IgD-negative memory B cell (primary cell): ENCODE results near the gene GPR176. TPM values are rescaled to one million over a fixed set of nuclear protein-coding genes. Genes with fewer than 3 reads are reported as not detected.

Experiments
- H3K27ac Mint-ChIP-seq, 3 donors: one replicate each; pipeline ENCODE4 v1.8.0; 2020 to 2022; ENCODE audit warnings: mild to moderate bottlenecking in 3 of 3, mixed read lengths in 3 of 3, moderate library complexity in 1 of 3
- H3K27me3 Mint-ChIP-seq: one replicate; pipeline ENCODE4 v1.8.0; 2021; ENCODE audit warnings: mixed read lengths
- H3K36me3 Mint-ChIP-seq: one replicate; pipeline ENCODE4 v1.8.0; 2020; ENCODE audit warnings: mild to moderate bottlenecking, mixed read lengths
- H3K4me1 Mint-ChIP-seq, 3 donors: one replicate each; pipeline ENCODE4 v1.8.0; 2020 to 2022; ENCODE audit warnings: mixed read lengths in 3 of 3, mild to moderate bottlenecking in 1 of 3
- H3K4me3 Mint-ChIP-seq, 4 donors: one replicate each; pipeline ENCODE4 v1.8.0; 2020 to 2022; ENCODE audit warnings: mild to moderate bottlenecking in 4 of 4, mixed read lengths in 4 of 4, moderate library complexity in 3 of 4
- H3K9me3 Mint-ChIP-seq, 3 donors: one replicate each; pipeline ENCODE4 v1.8.0; 2020 to 2021; ENCODE audit warnings: mixed read lengths in 3 of 3, mild to moderate bottlenecking in 1 of 3
- polyA plus RNA-seq: library from polyadenylated mRNA; unstranded; fragments of 300-500 nt; fragmentation: Illumina TruSeq; gene quantifications from one replicate; pipeline ENCODE4 v1.2.3, GENCODE V29; 2021

Gene GPR176
- 0.46 TPM for polyA plus RNA-seq

GRCh38 chr15:39919748-39920509 lies at the start of gene GPR176:
TSS of gene GPR176 (minus strand) at chr15:39920266. CDS start at chr15:39920026, 240 bp downstream.
- Mint-ChIP-seq H3K4me1 (peaks cover 8 to 16% (median 10%) of the 10 kb centered on the region in 3 donors), H3K36me3 (no peaks in the 10 kb centered on the region), H3K27ac (peak within 1 kb of the TSS; percentile 21 to 72 (median 67)), H3K9me3 (no peaks in the 10 kb centered on the region), H3K27me3 (peaks cover 24% of the 10 kb centered on the region), H3K4me3 (peak within 1 kb of the TSS; percentile 87 to 97 (median 90))

DNA sequence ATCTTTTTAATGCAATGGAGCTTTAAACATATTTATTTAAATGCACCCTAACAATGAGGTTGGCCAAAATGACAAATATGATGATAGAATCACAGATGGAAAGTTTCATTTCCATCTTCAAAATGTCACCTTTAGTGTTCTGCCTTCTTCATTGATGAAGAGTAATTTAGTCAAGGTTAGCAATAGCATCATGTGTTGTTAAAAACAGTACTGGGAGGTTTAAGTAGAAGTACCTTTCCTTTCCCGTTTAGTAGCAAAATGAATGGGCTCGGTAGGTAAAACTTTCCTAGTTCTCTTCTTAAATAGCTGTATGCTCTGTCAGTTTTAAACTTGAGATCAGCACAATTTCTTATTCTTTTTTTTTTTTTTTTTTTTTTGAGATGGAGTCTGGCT lies 48.9 kb upstream of the GPR176 start:
- Mint-ChIP-seq H3K27me3 (no peaks in the 10 kb centered on the region), H3K36me3 (peaks cover 9% of the 10 kb centered on the region), H3K9me3 (no peaks in the 10 kb centered on the region), H3K4me3 (no peak overlapping the region), H3K27ac (no peak overlapping the region), H3K4me1 (peaks cover 0 to 11% (median 3%) of the 10 kb centered on the region in 3 donors)

GRCh38 chr15:39968273-39969001 lies 48.4 kb upstream of the GPR176 start:
- Mint-ChIP-seq H3K27ac (no peak overlapping the region), H3K27me3 (no peaks in the 10 kb centered on the region), H3K4me1 (peaks cover 0 to 11% (median 3%) of the 10 kb centered on the region in 3 donors), H3K9me3 (no peaks in the 10 kb centered on the region), H3K4me3 (no peak overlapping the region), H3K36me3 (peaks cover 9% of the 10 kb centered on the region)

GRCh38 chr15:39966521-39966920 lies 46.5 kb upstream of the GPR176 start:
- Mint-ChIP-seq H3K36me3 (peaks cover 16% of the 10 kb centered on the region), H3K27me3 (no peaks in the 10 kb centered on the region), H3K4me1 (peaks cover 0 to 11% (median 3%) of the 10 kb centered on the region in 3 donors), H3K4me3 (no peak overlapping the region), H3K27ac (no peak overlapping the region), H3K9me3 (no peaks in the 10 kb centered on the region)

- no peak overlapping the region for H3K4me3 Mint-ChIP-seq
- peaks cover 0 to 11% (median 3%) of the 10 kb centered on the region in 3 donors for H3K4me1 Mint-ChIP-seq
- H3K27ac Mint-ChIP-seq, result no peak overlapping the region
- H3K9me3 Mint-ChIP-seq, result no peaks in the 10 kb centered on the region
- H3K36me3 Mint-ChIP-seq, result peaks cover 13% of the 10 kb centered on the region
- H3K27me3 Mint-ChIP-seq, result no peaks in the 10 kb centered on the region
These were observed 43.7 kb upstream of the GPR176 start for GRCh38 chr15:39963786-39964185.

GRCh38 chr15:39961051-39961450 lies 41.0 kb upstream of the GPR176 start:
- Mint-ChIP-seq H3K27ac (no peak overlapping the region), H3K36me3 (peaks cover 11% of the 10 kb centered on the region), H3K4me3 (no peak overlapping the region), H3K27me3 (no peaks in the 10 kb centered on the region), H3K4me1 (no peaks in the 10 kb centered on the region), H3K9me3 (no peaks in the 10 kb centered on the region)

GRCh38 chr15:39960411-39960810 lies 40.3 kb upstream of the GPR176 start:
- H3K4me1 Mint-ChIP-seq, result no peaks in the 10 kb centered on the region
- H3K9me3 Mint-ChIP-seq, result no peaks in the 10 kb centered on the region
- no peak overlapping the region for H3K4me3 Mint-ChIP-seq

GRCh38 chr15:39959411-39959810 lies 39.3 kb upstream of the GPR176 start:
- Mint-ChIP-seq H3K27ac (no peak overlapping the region), H3K4me3 (no peak overlapping the region), H3K36me3 (peaks cover 12% of the 10 kb centered on the region), H3K27me3 (no peaks in the 10 kb centered on the region), H3K9me3 (no peaks in the 10 kb centered on the region), H3K4me1 (no peaks in the 10 kb centered on the region)

More at GRCh38 chr15:39960411-39960810, 40.3 kb upstream of the GPR176 start:
- H3K27me3 Mint-ChIP-seq, result no peaks in the 10 kb centered on the region
- H3K27ac Mint-ChIP-seq, result no peak overlapping the region
- H3K36me3 Mint-ChIP-seq, result peaks cover 12% of the 10 kb centered on the region

DNA sequence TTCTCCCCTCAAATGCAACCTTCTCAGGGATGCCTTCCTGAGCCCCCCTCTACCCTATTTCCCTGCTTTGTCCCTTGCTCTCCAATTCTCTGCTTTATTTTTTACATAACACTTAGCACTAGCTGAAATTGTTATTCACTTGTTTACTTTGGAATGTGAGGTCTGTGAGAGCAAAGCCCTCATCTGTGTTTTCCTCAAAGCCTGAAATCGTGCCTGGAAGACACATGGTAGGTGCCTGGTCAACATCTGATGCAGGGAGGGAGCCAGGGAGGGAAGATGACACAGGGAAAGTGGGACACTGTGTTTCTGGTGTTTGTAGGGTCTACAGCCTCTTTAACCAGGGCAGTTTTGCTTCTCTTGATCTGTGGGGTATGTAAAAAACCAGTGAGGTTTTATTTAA lies 37.4 kb upstream of the GPR176 start:
- Mint-ChIP-seq H3K27ac (no peak overlapping the region), H3K4me3 (no peak overlapping the region), H3K36me3 (peaks cover 8% of the 10 kb centered on the region), H3K27me3 (no peaks in the 10 kb centered on the region), H3K4me1 (no peaks in the 10 kb centered on the region), H3K9me3 (no peaks in the 10 kb centered on the region)

GRCh38 chr15:39953521-39953920 lies 33.5 kb upstream of the GPR176 start:
- Mint-ChIP-seq H3K4me3 (no peak overlapping the region), H3K27ac (no peak overlapping the region), H3K27me3 (no peaks in the 10 kb centered on the region), H3K4me1 (no peaks in the 10 kb centered on the region), H3K9me3 (no peaks in the 10 kb centered on the region), H3K36me3 (peaks cover 5% of the 10 kb centered on the region)

- no peak overlapping the region for H3K4me3 Mint-ChIP-seq
- H3K36me3 Mint-ChIP-seq, result peaks cover 5% of the 10 kb centered on the region
- no peaks in the 10 kb centered on the region for H3K4me1 Mint-ChIP-seq
- peak overlapping the region in 1 of 3 donors; percentile 3 for H3K27ac Mint-ChIP-seq
- no peaks in the 10 kb centered on the region for H3K27me3 Mint-ChIP-seq
- H3K9me3 Mint-ChIP-seq, result no peaks in the 10 kb centered on the region
These were observed 31.5 kb upstream of the GPR176 start for GRCh38 chr15:39951561-39951960.

DNA sequence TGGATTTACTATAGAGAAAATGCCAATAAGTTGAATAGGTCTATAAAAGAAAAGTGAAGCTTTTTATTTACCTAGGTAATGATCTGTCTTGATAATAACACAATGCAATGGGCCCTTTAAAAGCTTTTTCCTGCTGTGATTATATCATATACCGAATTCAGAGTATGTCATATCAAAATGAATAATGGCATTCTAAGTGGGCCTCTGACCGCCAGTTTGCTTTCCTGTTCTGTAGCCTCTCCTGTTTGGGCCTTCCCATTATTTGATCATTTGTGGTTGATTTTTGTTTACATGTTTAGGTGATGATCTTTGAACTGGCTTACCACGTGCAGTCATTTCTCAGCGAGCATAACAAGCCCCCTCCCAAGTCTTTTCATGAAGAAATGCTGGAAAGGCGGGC lies 28.8 kb upstream of the GPR176 start:
- Mint-ChIP-seq H3K9me3 (peaks cover 0 to 4% (median 0%) of the 10 kb centered on the region in 3 donors), H3K36me3 (peaks cover 10% of the 10 kb centered on the region), H3K27ac (no peak overlapping the region), H3K27me3 (no peaks in the 10 kb centered on the region), H3K4me3 (no peak overlapping the region), H3K4me1 (no peaks in the 10 kb centered on the region)

GRCh38 chr15:39947401-39948197 lies 27.5 kb upstream of the GPR176 start:
- Mint-ChIP-seq H3K36me3 (peaks cover 13% of the 10 kb centered on the region), H3K4me1 (no peaks in the 10 kb centered on the region), H3K4me3 (no peak overlapping the region), H3K9me3 (peaks cover 0 to 4% (median 0%) of the 10 kb centered on the region in 3 donors), H3K27me3 (no peaks in the 10 kb centered on the region), H3K27ac (peak overlapping the region in 1 of 3 donors; percentile 51)

- Mint-ChIP-seq H3K9me3 (peaks cover 0 to 4% (median 0%) of the 10 kb centered on the region in 3 donors), H3K4me1 (no peaks in the 10 kb centered on the region), H3K36me3 (peaks cover 13% of the 10 kb centered on the region), H3K27ac (no peak overlapping the region), H3K4me3 (no peak overlapping the region), H3K27me3 (no peaks in the 10 kb centered on the region)
These were observed 26.8 kb upstream of the GPR176 start for GRCh38 chr15:39946862-39947261.

DNA sequence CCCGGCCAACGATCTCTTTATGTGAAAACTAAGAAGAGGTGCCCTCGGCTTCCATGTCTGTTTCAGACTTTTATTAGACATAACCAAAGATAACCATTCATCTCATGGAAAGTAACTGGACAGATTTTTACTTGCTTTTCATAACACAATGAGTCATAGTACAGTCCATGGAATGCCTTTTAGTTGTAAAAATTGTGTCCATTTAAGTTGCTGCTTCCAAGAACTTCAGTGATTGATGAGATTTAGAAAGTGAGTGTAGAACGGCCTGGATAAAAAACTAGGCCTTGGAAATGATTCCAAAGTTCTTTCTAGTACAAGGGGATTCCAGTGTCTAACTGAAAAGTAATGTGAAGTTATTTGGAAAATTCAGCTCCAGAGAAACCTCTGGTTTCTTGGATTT lies 24.7 kb upstream of the GPR176 start:
- Mint-ChIP-seq H3K27me3 (no peaks in the 10 kb centered on the region), H3K27ac (no peak overlapping the region), H3K4me1 (peaks cover 0 to 4% (median 1%) of the 10 kb centered on the region in 3 donors), H3K36me3 (peaks cover 16% of the 10 kb centered on the region), H3K9me3 (peaks cover 0 to 4% (median 0%) of the 10 kb centered on the region in 3 donors), H3K4me3 (no peak overlapping the region)
